Esophagus muscularis mucosa (tissue), 4 donors: ENCODE measurements around the gene PREX1. TPM values are rescaled to one million over a fixed set of nuclear protein-coding genes. Genes with fewer than 3 reads are reported as not detected.

Experiments used
- DNase-seq: peaks from one replicate; pipeline ENCODE4 v3.0.0-alpha.2; 2017; ENCODE audit errors: extremely low spot score
- H3K27ac ChIP-seq, 4 donors: fragments of 200-600 bp; sonication (generic); replicated peaks in 1 of 4; 1 replicate in 3 of 4; 2 replicates in 1 of 4; pipeline ENCODE4 v1.5.1; 2016 to 2019; ENCODE audit warnings: mild to moderate bottlenecking in 1 of 4
- H3K27me3 ChIP-seq, 4 donors: fragments of 200-600 bp; sonication (generic); one replicate each; pipeline versions ENCODE4 v1.5.1 to v1.6.0; 2016 to 2019
- H3K36me3 ChIP-seq, 4 donors: fragments of 200-600 bp; sonication (generic); one replicate each; pipeline ENCODE4 v1.5.1; 2016 to 2019
- H3K4me1 ChIP-seq, 4 donors: fragments of 200-600 bp; sonication (generic); one replicate each; pipeline ENCODE4 v1.5.1; 2016 to 2019
- H3K4me3 ChIP-seq, 4 donors: fragments of 200-600 bp; sonication (generic); 1 replicate in 2 of 4; 2 replicates in 2 of 4; pipeline ENCODE4 v1.5.1; 2016 to 2019; ENCODE audit warnings: mild to moderate bottlenecking in 4 of 4, moderate library complexity in 1 of 4
- H3K9me3 ChIP-seq, 4 donors: fragments of 200-600 bp; sonication (generic); 1 replicate in 3 of 4; 2 replicates in 1 of 4; pipeline ENCODE4 v1.5.1; 2016 to 2019
- EP300 ChIP-seq: sonication (generic); formaldehyde crosslinking; IDR thresholded peaks from one replicate; pipeline ENCODE4 v1.6.1; 2017; ENCODE audit warnings: antibody characterized with exemption
- POLR2A ChIP-seq: fragments of 450-650 bp; IDR thresholded peaks from one replicate; pipeline ENCODE4 v1.6.1; 2017; ENCODE audit warnings: antibody characterized with exemption, moderate library complexity, mild to moderate bottlenecking, low read depth
- POLR2AphosphoS5 ChIP-seq, 2 donors: sonication (generic); formaldehyde crosslinking; IDR thresholded peaks; one replicate each; pipeline ENCODE4 v1.6.1; 2017; ENCODE audit warnings: antibody characterized with exemption in 2 of 2
- WGBS: methylation state at CpG from one replicate; pipeline ENCODE4 v1.1.5; 2018; 5-methylcytosine and 5-hydroxymethylcytosine counted together
- intact Hi-C: fragments of 100-400 bp; cut with DNase I; formaldehyde crosslinking; loops from one replicate; pipeline ENCODE4 v1.15.1; 2023
- total RNA-seq, 4 donors: library from RNA; depleted of rRNA; stranded (reverse); fragments of >200 nt; gene quantifications; one replicate each; pipeline versions ENCODE4 v1.1.0 to v1.2.1, GENCODE V29; 2016
- TF ChIP-seq, protein P1 (sequence below), 3 experiments: fragments of 200-600 bp in 2 of 3; fragments of 450-650 bp in 1 of 3; sonication (generic) in 2 of 3; IDR thresholded peaks; one replicate each; pipeline ENCODE4 v1.5.1; 2017 to 2019; ENCODE audit warnings: antibody characterized with exemption in 3 of 3, mild to moderate bottlenecking in 2 of 3, moderate library complexity in 1 of 3

PREX1 gene
- total RNA-seq, 4 donors from 2014 or later = 20.8 to 37.1 (median 24.3) TPM

DNA sequence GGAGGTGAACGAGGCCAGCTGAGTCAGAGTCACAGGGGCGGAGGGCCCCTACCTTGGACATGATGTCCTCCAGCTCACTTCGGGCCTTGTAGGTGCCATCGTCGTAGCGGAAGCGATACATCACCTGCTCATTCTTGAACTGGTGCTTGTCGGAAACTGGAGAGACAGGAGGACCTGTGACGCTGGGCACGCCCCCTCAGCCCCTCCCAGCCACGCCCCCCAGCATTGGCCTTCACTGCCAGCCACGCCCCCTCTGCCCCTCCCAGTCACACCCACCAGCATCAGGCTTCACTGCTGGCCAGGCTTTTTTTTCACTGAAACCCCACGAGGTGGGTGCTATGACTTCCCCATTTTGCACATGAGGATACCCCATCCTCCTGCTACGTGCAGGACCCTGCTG, 148.2 kb downstream of the PREX1 start:
- H3K4me3 ChIP-seq = no peak overlapping the region
- H3K4me1 ChIP-seq = peaks cover 28 to 32% (median 30%) of the 10 kb centered on the region in 4 donors
- intact Hi-C loops = no loop called here
- no peak for DNase-seq
- H3K9me3 ChIP-seq = no peaks in the 10 kb centered on the region
- TF ChIP-seq POLR2A (no peak), POLR2AphosphoS5 (IDR thresholded peaks at IDR 0.05) (no peak), EP300 (no peak)
- TF ChIP-seq, protein P1, sequence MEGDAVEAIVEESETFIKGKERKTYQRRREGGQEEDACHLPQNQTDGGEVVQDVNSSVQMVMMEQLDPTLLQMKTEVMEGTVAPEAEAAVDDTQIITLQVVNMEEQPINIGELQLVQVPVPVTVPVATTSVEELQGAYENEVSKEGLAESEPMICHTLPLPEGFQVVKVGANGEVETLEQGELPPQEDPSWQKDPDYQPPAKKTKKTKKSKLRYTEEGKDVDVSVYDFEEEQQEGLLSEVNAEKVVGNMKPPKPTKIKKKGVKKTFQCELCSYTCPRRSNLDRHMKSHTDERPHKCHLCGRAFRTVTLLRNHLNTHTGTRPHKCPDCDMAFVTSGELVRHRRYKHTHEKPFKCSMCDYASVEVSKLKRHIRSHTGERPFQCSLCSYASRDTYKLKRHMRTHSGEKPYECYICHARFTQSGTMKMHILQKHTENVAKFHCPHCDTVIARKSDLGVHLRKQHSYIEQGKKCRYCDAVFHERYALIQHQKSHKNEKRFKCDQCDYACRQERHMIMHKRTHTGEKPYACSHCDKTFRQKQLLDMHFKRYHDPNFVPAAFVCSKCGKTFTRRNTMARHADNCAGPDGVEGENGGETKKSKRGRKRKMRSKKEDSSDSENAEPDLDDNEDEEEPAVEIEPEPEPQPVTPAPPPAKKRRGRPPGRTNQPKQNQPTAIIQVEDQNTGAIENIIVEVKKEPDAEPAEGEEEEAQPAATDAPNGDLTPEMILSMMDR (IDR thresholded peaks at IDR 0.05) = no peak
- 89% methylated on average over 14 of the region's 14 CpGs for WGBS
- no peak overlapping the region for H3K27ac ChIP-seq
- peaks cover 0 to 66% (median 38%) of the 10 kb centered on the region in 4 donors for H3K36me3 ChIP-seq
- H3K27me3 ChIP-seq = no peaks in the 10 kb centered on the region

DNA sequence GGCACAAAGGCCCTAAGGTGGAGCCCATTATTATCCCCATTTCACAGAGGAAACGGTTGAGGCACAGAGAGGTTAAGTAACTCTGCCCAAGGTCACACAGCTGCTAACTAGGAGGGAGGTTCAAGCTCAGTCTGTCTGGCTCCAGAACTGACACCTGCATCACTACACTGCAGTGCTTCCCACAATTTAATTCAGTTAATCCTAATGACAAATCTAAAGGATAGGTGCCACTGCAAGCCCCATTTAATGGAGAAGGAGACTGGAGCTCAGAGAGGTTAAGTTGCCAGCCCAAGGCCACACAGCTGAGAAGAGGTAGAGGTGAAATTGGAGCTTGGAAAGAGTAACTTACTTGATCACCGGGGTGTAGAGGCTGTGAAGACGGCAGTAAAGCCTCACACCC, 148.8 kb downstream of the PREX1 start:
- H3K4me3 ChIP-seq = no peak overlapping the region
- 95% methylated on average over 3 of the region's 3 CpGs for WGBS
- TF ChIP-seq EP300 (no peak), POLR2A (no peak), POLR2AphosphoS5 (IDR thresholded peaks at IDR 0.05) (no peak)
- TF ChIP-seq, protein P1 (IDR thresholded peaks at IDR 0.05) = no peak
- DNase-seq = no peak
- H3K27ac ChIP-seq = no peak overlapping the region
- H3K4me1 ChIP-seq = peaks cover 22 to 26% (median 24%) of the 10 kb centered on the region in 4 donors
- intact Hi-C loops = no loop called here
- peaks cover 0 to 69% (median 38%) of the 10 kb centered on the region in 4 donors for H3K36me3 ChIP-seq
- H3K9me3 ChIP-seq = no peaks in the 10 kb centered on the region
- H3K27me3 ChIP-seq = no peaks in the 10 kb centered on the region

DNA sequence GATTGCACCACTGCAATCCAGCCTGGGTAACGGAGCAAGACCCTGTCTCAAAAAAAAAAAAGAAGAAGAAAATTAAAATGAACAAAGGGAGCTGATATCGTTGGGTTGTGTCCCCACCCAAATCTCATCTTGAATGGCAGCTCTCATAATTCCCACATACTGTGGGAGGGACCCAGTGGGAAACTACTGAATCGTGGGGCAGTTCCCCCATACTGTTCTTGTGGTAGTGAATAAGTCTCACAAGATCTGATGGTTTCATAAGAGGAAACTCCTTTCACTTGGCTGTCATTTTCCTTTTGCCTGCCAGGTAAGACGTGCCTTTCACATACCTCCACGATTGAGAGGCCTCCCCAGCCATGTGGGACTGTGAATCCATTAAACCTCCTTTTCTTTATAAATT, 149.4 kb downstream of the PREX1 start:
- Histone ChIP-seq H3K9me3 (no peaks in the 10 kb centered on the region), H3K36me3 (peaks cover 0 to 69% (median 38%) of the 10 kb centered on the region in 4 donors), H3K4me3 (no peak overlapping the region), H3K27ac (no peak overlapping the region), H3K27me3 (no peaks in the 10 kb centered on the region), H3K4me1 (peaks cover 16 to 20% (median 18%) of the 10 kb centered on the region in 4 donors)
- WGBS = 87% methylated on average over 5 of the region's 5 CpGs
- no peak for TF ChIP-seq POLR2A
- TF ChIP-seq POLR2AphosphoS5 (IDR thresholded peaks at IDR 0.05) = no peak
- TF ChIP-seq, protein P1 (IDR thresholded peaks at IDR 0.05) = no peak
- no peak for TF ChIP-seq EP300
- DNase-seq = no peak
- intact Hi-C loops = no loop called here

DNA sequence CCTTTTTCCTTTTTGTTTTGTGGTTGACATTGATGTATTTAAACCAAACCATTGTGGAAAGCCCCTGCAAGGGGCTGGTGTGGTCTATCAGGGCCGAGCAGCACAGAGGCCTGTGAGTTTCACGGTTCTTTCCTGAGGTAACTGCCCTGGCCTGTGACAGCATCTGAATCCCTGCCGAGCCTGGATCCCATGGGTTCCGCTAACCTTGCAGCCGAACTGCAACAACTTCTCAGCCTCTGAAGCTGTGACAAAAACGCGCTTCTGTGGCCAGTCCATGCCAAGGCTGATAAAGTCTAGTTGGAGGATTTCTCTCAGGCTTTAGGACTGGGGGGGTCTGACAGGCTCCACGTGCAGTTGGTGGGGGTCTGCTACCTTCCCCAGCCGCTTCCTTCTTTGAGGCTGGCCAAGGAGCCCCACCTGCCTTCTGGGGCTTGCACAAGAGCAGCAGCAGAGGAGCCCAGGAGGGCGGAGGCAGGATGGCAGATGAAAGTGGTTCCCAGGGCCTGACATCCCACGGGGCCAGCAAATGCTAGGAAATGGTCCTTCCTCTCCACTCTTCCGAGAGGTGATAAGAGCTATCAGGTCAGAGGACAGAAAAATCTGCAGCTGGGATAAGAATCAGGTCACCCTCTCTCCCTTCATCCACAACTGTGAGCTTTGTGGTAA, 150.9 kb downstream of the PREX1 start:
- Histone ChIP-seq H3K27me3 (no peaks in the 10 kb centered on the region), H3K4me1 (peaks cover 1 to 5% (median 4%) of the 10 kb centered on the region in 4 donors), H3K9me3 (no peaks in the 10 kb centered on the region), H3K36me3 (peaks cover 0 to 69% (median 38%) of the 10 kb centered on the region in 4 donors), H3K4me3 (no peak overlapping the region), H3K27ac (no peak overlapping the region)
- WGBS = 84% methylated on average over 12 of the region's 12 CpGs
- intact Hi-C loops = no loop called here
- TF ChIP-seq POLR2AphosphoS5 (IDR thresholded peaks at IDR 0.05) (no peak), POLR2A (no peak), EP300 (no peak)
- TF ChIP-seq, protein P1 (IDR thresholded peaks at IDR 0.05) = no peak
- DNase-seq = no peak
